GM18870 (cell line): Measurements from ENCODE around the gene RAB44.
"Not testable (repeated sequence)": the region's sequence is repeated elsewhere in the genome, so short reads cannot be mapped to it uniquely, and the experiment has no call there.

Experiments
- ATAC-seq: cut with Tn5 transposase; IDR thresholded peaks from one replicate; pipeline ENCODE4 v1.9.1; 2021; ENCODE audit warnings: moderate library complexity; ENCODE audit not compliant: unreplicated experiment

RAB44 gene

DNA sequence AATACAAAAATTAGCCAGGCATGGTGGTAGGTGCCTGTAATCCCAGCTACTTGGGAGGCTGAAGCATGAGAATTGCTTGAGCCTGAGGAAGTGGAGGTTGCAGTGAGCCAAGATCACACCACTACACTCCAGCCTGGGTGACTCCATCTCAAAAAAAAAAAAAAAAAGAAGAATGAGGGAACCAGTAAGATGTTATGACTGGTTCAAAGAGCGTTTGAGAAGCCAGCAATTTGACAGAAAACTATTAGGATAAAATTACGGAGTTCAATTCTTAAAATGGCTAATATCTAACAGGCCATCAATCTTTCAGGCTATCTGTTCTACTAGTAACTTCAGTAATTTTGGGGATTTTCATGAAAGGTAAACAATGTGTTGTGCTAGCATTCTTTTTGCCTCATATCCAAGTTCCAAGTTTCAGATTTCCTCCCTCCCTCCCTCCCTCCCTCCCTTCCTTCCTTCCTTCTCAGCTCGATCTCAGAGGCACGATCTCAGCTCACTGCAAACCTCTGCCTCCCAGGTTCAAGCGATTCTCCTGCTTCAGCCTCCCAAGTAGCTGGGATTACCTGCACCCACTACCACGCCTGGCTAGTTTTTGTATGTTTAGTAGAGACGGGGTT is 7.4 kb downstream of the RAB44 start:
- not testable (repeated sequence) for ATAC-seq

DNA sequence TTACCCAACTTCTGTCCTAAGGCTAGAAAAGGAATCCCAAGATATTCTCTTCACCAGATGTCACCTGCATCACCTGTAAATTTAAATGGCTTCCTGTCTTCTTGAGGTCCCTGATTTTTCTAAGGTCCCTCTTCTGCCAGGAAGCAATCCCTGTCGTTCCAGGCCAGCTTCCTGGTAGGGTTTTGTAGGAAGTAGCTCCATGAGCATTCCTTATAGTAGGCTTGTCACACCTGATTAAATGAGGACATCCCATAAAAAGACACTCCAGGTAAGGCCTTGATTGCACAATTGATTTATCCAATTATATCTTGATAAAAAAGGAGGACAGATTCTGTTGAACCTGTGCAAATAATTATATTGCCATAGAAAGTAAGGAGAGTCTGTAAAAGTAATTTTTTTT is 8.7 kb downstream of the RAB44 start:
- ATAC-seq: no peak

DNA sequence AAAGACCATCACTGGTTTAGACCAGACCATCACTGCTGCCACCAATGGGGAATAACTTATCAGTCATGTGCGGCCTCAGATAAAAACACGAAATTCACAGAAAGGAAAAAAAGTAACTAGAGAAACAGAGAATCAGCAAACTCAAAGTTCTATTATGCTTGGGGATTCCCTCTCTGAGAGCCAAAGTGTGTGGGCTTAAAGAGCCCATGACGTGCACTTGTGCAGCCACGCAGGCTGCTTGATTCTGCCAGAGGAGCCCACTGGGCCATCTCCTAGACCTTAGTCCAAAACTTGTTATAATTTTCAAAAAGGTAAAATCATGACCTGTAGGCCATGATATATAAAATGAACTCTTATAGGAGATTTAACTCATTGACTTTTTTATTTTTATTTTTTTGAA is 15.2 kb downstream of the RAB44 start:
- no peak for ATAC-seq

DNA sequence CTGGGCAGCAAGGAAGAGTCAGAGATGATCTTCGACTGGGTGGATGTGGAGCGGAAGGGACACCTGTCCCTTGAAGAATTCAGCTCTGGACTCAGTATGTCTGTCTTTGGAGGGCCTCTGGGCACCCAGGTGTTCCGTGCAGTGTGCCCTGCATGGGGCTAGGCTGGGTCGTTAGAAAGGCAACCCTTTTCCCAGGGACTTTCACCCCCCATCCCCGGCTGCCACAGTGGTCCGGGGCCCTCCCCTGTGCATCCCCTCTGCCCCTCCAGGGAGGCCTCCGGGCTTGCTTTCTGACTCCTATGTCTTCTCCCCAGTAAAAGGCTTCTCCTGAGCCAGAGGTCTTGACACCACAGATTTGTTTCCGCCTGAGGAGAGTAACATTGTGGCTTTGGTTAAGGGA is 16.2 kb downstream of the RAB44 start:
- no peak for ATAC-seq

DNA sequence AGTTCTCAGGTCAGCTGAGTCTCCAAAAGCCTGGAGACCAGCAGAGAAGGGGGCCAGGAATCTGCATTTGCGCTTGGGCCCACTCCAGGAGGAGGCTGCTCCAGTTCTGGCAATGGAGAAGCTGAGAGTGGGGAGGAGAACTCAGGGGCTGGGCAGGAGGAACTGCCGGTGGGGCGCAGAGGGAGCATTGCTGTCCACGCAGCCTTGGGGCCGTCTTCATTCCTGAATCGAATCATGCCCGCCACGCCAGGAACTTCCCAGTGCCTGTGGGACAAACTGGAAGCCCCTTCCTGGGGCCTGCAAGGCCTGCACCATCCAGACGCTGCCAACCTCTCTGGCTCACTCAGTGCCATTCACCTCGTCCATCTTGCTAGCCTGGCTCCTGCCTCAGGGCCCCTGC is 16.9 kb downstream of the RAB44 start:
- ATAC-seq: no peak

DNA sequence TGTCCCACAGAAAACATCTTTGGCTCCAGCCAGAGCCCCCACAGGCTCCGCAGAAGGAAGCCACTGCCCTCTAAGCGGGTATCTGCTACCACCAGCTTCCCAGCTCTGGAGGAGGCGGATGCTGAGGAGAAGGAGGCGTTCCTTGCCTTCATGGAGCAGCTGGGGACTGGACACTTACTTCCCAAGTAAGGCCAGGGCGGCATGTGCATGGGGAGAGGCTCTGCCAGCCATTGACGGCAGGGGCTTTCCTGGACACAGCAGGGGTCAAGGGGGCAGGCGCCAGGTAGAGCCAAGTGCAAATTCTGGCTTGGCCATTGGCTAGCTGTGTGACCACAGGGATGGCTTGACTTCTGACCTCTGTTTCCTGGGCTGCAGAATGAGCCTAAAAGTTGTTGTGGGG is 17.8 kb downstream of the RAB44 start:
- no peak for ATAC-seq

DNA sequence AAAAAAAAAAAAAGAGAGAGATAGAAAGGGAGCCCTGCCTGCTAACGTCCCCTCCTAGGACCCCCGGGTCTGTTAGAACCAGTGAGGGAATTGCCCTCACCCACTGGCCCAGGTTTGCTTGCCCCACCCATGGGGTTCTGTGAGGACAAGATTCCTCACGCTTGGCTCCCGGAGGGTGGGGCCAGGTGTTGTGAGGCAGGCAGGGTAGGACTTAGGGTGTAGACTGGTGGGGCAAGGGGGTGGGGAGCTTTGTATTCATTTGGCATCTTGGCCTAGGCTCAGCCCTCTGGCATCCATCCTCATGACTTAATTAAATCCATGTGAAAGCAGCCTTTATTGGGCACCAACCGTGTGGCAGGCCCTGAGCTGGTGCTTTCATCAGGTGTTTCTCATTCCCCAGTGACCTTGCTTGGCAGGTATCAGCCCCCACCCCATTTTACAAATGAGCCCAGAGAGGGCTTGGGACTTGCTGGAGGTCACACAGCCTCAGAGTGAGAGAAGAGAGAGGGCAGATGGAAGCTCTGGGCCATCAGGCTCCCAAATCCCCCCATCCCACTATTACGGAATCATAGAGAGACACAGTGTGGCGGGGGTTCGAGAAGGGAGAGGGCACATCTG is 19.0 kb downstream of the RAB44 start:
- ATAC-seq: no peak

DNA sequence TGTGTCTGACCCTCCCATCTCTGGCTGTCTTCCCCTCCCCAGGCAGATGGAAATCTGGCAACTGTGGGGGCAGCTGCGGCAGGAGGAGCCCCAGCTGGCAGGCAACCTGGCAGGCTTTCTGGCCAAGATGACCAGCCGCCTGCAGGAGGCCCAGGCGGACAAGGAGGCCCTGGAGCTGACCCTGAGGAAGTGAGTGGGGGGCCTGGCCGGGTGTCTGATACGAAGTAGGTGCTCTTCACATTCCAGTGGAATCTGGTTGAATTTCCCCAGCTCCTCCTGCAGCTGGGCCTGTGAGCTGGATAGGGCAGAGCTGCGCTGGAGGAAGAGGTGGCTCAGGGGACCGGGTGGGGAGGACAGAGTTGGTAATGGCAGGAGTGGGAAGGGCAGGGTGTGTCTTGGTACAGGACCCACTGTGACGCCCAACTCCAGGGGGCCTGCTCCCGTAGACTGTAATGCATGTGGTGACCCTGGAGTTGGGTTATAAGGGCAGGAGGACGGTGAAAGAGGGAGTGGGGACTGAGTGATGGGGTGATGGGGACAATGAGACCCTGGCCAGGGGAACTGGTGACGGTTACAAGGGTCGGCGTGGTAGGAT is 19.7 kb downstream of the RAB44 start:
- no peak for ATAC-seq

DNA sequence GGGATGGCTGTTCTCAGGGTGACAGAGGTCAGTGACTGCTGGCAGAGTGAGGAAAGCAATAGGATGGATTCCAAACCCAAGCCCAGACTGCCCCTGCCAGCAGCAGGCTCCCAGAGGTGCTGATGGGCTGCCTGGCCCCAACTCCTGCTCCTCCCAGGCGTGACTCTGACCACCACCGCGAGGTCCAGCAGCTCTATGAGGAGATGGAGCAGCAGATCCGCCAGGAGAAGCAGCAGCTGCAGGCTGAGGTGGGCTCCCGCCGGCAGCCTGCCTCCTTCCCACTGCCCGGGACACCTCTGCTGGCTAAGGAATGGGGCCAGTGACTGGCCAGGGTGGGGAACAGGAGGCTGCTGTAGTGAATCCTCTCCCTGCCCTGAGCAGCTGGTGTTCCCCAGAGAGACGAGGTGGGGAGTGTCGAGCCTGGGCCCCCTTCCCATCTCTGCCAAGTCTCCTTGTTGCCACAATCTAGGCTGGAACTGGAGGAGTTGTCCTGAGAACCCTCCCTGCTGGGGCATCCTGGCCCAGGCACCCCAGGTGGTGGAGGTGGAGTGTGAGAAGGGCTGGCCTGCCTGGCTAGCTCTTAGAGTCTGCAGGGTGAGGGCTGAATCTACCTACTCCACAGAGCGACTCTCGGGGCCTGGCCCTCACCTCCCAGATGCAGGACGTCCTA is 20.4 kb downstream of the RAB44 start:
- ATAC-seq: no peak

DNA sequence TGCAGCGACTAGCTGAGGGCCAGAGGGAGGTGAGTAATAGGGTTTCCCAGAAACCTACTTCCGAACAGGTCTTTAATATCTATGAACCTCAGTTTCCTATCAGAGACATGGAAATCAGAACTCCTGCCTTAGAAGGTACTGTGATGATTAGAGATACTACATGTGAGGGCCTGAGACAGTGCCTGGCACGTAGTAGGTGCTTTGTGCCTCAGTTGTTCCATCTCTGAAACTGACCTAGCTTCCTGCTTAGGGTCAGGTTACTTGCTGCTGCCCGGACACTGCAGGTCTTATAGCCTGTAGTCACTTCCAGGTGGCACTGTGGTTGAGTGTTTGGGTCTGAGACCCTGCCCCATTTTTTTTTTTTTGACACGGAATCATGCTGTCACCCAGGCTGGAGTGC is 20.9 kb downstream of the RAB44 start:
- ATAC-seq: no peak

DNA sequence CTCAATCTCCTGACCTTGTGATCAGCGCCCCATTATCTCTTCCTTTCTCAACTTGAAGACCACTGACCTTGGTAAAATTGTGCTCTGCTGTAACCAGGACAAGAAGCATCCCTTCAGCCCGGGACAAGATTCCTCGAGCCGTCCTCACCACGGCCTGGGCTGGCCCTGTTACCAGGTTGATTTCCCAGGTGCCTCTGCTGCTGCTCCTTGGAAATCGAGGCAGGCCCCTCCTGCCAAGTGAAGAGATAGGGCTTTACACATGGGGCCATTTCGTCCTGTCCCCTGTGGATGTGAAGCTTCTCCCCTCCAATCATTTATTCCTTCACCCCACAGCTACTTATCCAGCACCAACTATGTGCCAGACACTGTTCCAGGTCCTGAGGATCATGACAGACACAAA is 21.5 kb downstream of the RAB44 start:
- ATAC-seq: no peak

DNA sequence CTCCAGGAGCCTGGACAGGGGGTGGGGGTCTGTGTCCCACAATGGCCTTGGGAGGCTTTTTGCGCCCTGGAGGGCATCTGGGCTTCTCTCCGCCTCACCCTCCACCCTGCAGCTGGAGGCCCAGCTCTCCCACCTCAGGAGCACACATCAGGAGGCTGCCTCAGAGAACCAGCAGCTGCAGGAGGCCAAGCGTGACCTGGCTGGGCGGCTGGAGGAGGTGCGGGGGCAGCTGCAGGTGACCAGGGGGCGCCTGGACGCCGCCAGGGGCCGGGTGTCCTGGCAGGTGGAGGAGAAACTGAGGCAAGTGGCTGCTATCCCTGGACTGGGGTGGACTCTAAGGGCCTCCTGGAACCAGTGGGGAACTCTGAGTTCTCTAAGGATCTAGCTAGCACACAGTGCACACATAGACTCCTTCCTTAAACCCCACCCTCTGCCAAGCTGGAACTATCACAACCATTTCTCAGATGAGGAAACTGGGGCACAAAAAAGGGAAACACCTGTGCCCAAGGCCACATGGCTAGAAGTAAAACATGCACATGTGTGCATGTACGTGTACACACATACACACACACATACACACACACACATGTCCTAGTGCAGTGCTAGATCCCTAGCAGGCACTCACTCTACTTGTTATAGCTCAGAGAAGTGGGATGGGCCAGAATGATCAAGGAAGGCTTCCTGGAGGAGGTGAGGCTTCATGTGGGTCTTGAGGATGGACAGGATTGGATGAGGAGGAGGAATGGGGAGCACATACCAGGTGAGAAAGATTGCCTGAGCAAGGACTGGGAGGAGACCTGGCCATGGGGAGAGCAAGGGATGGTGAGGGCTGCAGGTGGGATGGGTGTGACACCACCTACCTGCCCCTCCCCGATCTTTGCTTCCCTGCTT is 22.9 kb downstream of the RAB44 start:
- no peak for ATAC-seq

DNA sequence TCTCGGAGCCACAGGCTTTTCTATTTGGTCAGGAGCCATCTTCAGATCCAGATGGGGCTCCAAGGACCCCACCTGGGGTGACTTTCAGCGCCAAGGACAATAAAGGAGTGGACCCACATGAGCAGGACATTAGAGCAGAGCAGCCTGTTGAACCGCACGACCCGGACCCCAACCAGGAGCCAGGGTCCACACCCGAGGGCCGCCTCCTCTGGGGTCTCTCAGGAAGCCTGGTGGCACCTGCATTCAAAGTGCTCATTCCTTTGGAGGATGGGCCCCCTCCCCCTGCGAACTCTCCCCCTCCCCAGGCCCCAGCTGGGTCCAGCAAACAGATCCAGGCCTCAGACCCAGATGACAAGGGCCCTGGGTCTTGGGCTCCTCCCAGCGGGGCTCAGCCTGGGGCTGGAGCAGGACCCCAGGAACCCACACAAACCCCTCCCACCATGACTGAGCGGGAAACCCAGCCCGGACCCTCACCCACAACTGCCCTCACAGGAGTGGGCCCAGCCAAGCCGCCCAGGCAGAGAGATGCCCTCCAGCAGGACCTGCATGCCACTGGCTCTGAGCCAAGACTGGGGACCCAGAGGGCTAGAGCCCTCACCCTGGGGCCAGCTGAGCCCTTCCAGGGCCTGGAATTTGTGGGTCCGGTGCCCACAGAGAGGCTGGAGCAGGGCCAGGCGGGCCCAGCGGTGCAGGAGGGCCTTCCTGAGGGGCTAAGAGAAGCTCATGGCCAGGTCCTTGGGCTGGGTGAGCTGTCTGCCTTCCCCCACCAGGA is 23.9 kb downstream of the RAB44 start:
- ATAC-seq: no peak

DNA sequence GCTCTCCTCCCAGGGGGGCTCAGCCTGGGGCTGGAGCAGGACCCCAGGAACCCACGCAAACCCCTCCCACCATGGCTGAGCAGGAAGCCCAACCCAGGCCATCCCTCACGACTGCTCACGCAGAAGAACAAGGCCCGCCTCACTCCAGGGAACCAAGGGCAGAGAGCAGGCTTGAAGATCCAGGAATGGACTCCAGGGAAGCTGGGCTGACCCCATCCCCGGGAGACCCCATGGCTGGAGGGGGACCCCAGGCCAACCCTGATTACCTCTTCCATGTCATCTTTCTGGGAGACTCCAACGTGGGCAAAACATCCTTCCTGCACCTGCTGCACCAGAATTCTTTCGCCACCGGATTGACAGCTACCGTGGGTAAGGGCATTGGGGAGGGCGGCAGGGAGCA is 24.7 kb downstream of the RAB44 start:
- no peak for ATAC-seq

DNA sequence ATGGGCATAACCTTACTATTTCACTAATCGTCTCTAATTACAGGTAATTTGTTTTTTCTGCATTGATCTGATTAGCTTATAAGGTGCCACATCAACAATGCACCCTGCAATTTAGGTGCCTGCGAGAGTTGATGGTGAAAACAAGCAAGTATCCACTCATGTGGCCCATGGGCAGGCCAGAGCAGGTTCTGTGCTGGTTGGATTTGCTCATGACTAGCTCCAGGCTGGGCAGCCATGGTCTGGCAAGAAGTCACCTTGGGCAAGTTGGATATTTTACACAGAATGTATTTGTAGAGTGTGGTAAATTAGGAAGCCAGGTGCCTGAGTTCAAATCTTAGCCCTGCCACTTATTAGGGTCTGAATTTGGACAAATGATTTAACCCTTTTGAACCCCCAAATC is 25.3 kb downstream of the RAB44 start:
- ATAC-seq: no peak

DNA sequence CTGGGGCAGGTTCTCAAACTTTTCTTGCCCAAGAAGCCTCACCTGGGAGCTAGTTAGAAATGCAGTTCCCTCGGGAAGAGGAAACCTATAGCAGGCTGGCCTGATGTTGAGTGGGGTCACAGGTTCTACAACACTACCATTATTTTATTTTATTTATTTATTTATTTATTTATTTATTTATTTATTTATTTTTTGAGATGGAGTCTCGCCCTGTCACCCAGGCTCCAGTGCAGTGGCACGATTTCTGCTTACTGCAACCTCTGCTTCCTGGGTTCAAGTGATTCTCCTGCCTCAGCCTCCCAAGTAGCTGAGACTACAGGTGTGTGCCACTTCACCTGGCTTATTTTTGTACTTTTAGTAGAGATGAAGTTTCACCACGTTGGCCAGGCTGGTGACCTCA is 26.4 kb downstream of the RAB44 start:
- ATAC-seq: not testable (repeated sequence)

DNA sequence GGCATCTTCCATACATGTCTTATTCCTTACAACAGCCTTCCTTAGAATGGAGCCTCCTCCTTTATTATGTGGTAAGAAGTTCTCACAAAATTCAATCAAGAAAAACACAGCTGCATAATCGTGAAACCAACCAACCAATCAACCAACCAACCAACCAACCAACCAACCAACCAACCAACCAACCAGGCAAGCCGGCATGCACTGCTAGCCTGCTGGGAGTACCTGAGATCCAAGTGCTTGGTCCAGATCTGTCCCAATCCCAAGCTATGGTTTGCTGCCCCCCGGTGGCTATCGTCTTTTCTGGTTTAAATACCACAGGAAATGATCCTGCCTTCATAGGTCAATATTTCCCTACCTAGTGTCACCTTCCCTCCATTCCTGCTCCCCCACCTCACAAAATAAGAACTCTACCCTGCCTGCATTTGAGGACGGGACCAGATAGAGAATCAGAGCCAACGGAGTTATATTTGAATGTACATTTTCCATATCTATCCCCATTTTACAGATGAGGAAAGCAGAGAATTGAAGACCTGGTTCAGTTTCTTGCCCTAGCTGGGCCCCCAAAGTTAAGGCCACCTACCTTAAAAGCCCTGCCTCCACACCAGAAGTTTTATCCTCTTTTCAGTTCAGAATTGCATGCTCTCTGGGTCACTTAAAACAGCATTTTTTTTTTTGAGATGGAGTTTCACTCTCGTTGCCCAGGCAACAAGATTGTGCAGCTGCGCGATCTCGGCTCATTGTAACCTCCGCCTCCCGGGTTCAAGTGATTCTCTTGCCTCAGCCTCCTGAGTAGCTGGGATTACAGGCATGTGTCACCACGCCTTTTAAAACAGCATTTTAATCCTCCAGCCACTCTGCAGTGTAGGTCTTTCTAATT is 27.1 kb downstream of the RAB44 start:
- ATAC-seq: no peak

DNA sequence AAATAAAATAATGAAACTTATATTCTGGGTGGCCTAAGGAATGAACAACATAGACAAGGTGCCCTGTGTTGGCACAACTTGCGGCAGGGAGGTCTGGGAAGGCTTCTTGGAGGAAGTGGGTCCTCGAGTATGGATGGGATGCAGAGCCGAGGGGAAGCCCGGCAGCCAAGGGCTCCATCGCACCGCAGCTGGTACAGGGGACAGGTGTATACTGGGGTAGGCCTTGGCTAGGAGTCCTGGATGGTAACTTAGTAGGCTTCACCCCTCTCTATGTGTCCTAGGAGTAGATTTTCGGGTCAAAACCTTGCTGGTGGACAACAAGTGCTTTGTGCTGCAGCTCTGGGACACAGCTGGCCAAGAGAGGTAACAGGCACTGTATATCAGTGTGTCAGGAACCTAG is 28.0 kb downstream of the RAB44 start:
- ATAC-seq: no peak

DNA sequence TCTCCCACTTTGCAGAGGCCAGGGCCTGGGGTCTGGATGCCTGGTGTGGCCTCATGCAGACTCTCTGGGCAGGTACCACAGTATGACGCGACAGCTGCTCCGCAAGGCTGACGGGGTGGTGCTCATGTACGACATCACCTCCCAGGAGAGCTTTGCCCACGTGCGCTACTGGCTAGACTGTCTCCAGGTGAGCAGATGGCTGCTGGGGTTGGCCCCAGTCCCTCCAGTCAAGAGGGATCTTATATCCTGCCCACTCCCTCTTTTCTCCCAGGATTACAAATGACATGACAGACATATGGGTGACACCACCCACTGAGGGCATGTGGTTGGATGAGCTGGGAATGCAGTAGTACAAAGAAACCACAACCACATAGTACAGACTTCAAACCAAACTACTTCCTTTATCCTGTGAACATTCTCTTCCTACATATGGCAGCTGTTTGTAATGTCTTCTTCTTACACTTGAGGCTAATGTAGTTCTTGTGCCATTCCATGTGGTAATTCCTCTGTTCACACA is 29.9 kb downstream of the RAB44 start:
- no peak for ATAC-seq
